Liver (tissue), 9 donors: ENCODE data around the gene PDE4D. TPM values are rescaled to one million over a fixed set of nuclear protein-coding genes. Genes with fewer than 3 reads are reported as not detected.
A peak's percentile ranks its signal among the peaks of the same experiment; 100 is the strongest.

Experiments used
- DNase-seq: peaks from one replicate; pipeline ENCODE4 v3.0.0-alpha.2; 2017; ENCODE audit warnings: low spot score
- H3K27ac ChIP-seq, 2 donors: one replicate each; pipeline ENCODE4 v1.7.0; 2013; ENCODE audit warnings: inconsistent platforms in 2 of 2, low read length in 2 of 2, control low read depth in 1 of 2, low read depth in 1 of 2, mild to moderate bottlenecking in 1 of 2
- H3K27me3 ChIP-seq, 4 donors: one replicate each; pipeline versions ENCODE4 v1.6.1 to v1.7.0; 2013; ENCODE audit warnings: low read length in 3 of 4, inconsistent platforms in 1 of 4, mild to moderate bottlenecking in 1 of 4, moderate library complexity in 1 of 4; ENCODE audit not compliant: control insufficient read depth in 4 of 4, insufficient read depth in 4 of 4
- H3K36me3 ChIP-seq, 4 donors: one replicate each; pipeline versions ENCODE4 v1.6.1 to v1.7.0; 2013; ENCODE audit warnings: low read length in 3 of 4, mild to moderate bottlenecking in 3 of 4, low read depth in 1 of 4, moderate library complexity in 1 of 4; ENCODE audit not compliant: control insufficient read depth in 4 of 4, insufficient read depth in 3 of 4
- H3K4me1 ChIP-seq, 4 donors: one replicate each; pipeline versions ENCODE4 v1.6.1 to v1.7.0; 2013; ENCODE audit warnings: low read length in 3 of 4, mild to moderate bottlenecking in 3 of 4, moderate library complexity in 1 of 4; ENCODE audit not compliant: control insufficient read depth in 4 of 4, insufficient read depth in 4 of 4
- H3K4me3 ChIP-seq, 3 donors: one replicate each; pipeline versions ENCODE4 v1.6.1 to v1.7.0; 2013; ENCODE audit warnings: low read length in 3 of 3, control low read depth in 1 of 3, low read depth in 1 of 3, mild to moderate bottlenecking in 1 of 3
- H3K9ac ChIP-seq, 2 donors: one replicate each; pipeline ENCODE4 v1.7.0; 2013; ENCODE audit warnings: low read length in 2 of 2, mild to moderate bottlenecking in 2 of 2, moderate library complexity in 2 of 2, control low read depth in 1 of 2, low read depth in 1 of 2
- H3K9me3 ChIP-seq, 4 donors: one replicate each; pipeline versions ENCODE4 v1.6.1 to v1.7.0; 2013; ENCODE audit warnings: low read length in 3 of 4; ENCODE audit not compliant: control insufficient read depth in 4 of 4
- ATF3 ChIP-seq: IDR thresholded peaks from 2 replicates; pipeline ENCODE4 v1.6.1; 2016; ENCODE audit warnings: antibody characterized with exemption
- CTCF ChIP-seq: fragments of 150-350 bp; IDR thresholded peaks from 2 replicates; pipeline ENCODE4 v1.5.1; 2017; ENCODE audit warnings: improper control_type of control experiment, low read depth, low read length; ENCODE audit not compliant: missing input control
- EGR1 ChIP-seq, 2 donors: IDR thresholded peaks; 2 replicates each; pipeline ENCODE4 v1.6.1; 2016 to 2018; ENCODE audit warnings: antibody characterized with exemption in 2 of 2, low read depth in 2 of 2
- FOXA1 ChIP-seq: IDR thresholded peaks from 2 replicates; pipeline ENCODE4 v1.6.1; 2016; ENCODE audit warnings: antibody characterized with exemption
- FOXA2 ChIP-seq: IDR thresholded peaks from 2 replicates; pipeline ENCODE4 v1.6.1; 2016; ENCODE audit warnings: antibody characterized with exemption
- GABPA ChIP-seq, 2 donors: IDR thresholded peaks in 1 of 2; conservative IDR thresholded peaks in 1 of 2; 2 replicates each; pipeline ENCODE4 v1.6.1; 2016; ENCODE audit warnings: antibody characterized with exemption in 2 of 2, mild to moderate bottlenecking in 1 of 2, moderate library complexity in 1 of 2
- HNF4A ChIP-seq, 2 donors: conservative IDR thresholded peaks; 2 replicates each; pipeline ENCODE4 v1.6.1; 2016; ENCODE audit warnings: antibody characterized with exemption in 2 of 2, mild to moderate bottlenecking in 2 of 2
- HNF4G ChIP-seq: IDR thresholded peaks from 2 replicates; pipeline ENCODE4 v1.6.1; 2016; ENCODE audit warnings: antibody characterized with exemption
- JUND ChIP-seq, 2 donors: IDR thresholded peaks; 2 replicates each; pipeline ENCODE4 v1.6.1; 2016; ENCODE audit warnings: antibody characterized with exemption in 2 of 2
- MAX ChIP-seq: IDR thresholded peaks from 2 replicates; pipeline ENCODE4 v1.6.1; 2016; ENCODE audit warnings: antibody characterized with exemption
- NR2F2 ChIP-seq: IDR thresholded peaks from 2 replicates; pipeline ENCODE4 v1.6.1; 2016; ENCODE audit warnings: antibody characterized with exemption
- RAD21 ChIP-seq, 2 donors: IDR thresholded peaks; 2 replicates each; pipeline ENCODE4 v1.6.1; 2016; ENCODE audit warnings: antibody characterized with exemption in 2 of 2, mild to moderate bottlenecking in 2 of 2
- REST ChIP-seq: IDR thresholded peaks from 2 replicates; pipeline ENCODE4 v1.6.1; 2016; ENCODE audit warnings: antibody characterized with exemption, mild to moderate bottlenecking
- SP1 ChIP-seq: IDR thresholded peaks from 2 replicates; pipeline ENCODE4 v1.6.1; 2018; ENCODE audit warnings: antibody characterized with exemption, mild to moderate bottlenecking
- ZBTB33 ChIP-seq: IDR thresholded peaks from 2 replicates; pipeline ENCODE4 v1.6.1; 2016; ENCODE audit warnings: antibody characterized with exemption
- WGBS: extraction: QIAGEN DNeasy Blood & Tissue Kit; methylation state at CpG from one replicate; pipeline ENCODE4 v1.1.7; 2013; 5-methylcytosine and 5-hydroxymethylcytosine counted together
- polyA plus RNA-seq, 2 donors: library from polyadenylated mRNA; stranded (reverse) in 1 of 2; unstranded in 1 of 2; fragments of 200-250 nt in 1 of 2; fragments of >200 nt in 1 of 2; fragmentation: Nextera tagmentation in 1 of 2; extraction: Ambion mirVana in 1 of 2; gene quantifications; one replicate each; pipeline versions ENCODE4 v1.2.1 to v1.2.3, GENCODE V29; 2013 to 2015
- total RNA-seq, 2 donors: library from RNA; depleted of rRNA; stranded (reverse); fragments of >200 nt; gene quantifications; one replicate each; pipeline ENCODE4 v1.2.3, GENCODE V29; 2014
- donor health status: healthy.
- donor health status: healthy.
- donor health status: healthy.
- donor health status: healthy.
- donor health status: healthy.

PDE4D gene
- total and polyA plus RNA-seq, 4 donors: 0.67 to 11.9 (median 6.5) TPM

GRCh38 chr5:59583151-59583809 lies 310.2 kb downstream of the PDE4D start:
- H3K4me1 ChIP-seq: peaks cover 0 to 8% (median 0%) of the 10 kb centered on the region in 4 donors
- 44% methylated on average over 2 of the region's 2 CpGs for WGBS
- H3K27me3 ChIP-seq: peaks cover 0 to 3% (median 0%) of the 10 kb centered on the region in 4 donors
- DNase-seq: no peak
- TF ChIP-seq FOXA1 (no peak), RAD21 (IDR thresholded peaks at IDR 0.05) (no peak), HNF4A (conservative IDR thresholded peaks at IDR 0.05) (peak in 1 of 2 donors; percentile 22), EGR1 (IDR thresholded peaks at IDR 0.05; ENCODE audit: low read depth in 2 of 2) (no peak)
- no peak overlapping the region for H3K9ac ChIP-seq
- no peak overlapping the region for H3K4me3 ChIP-seq
- H3K9me3 ChIP-seq: no peaks in the 10 kb centered on the region
- no peak overlapping the region for H3K27ac ChIP-seq
- H3K36me3 ChIP-seq: no peaks in the 10 kb centered on the region

GRCh38 chr5:59582746-59583145 lies 310.8 kb downstream of the PDE4D start:
- peaks cover 0 to 5% (median 0%) of the 10 kb centered on the region in 4 donors for H3K4me1 ChIP-seq
- H3K27ac ChIP-seq: no peak overlapping the region
- H3K4me3 ChIP-seq: no peak overlapping the region
- no peaks in the 10 kb centered on the region for H3K36me3 ChIP-seq
- H3K27me3 ChIP-seq: peaks cover 0 to 3% (median 0%) of the 10 kb centered on the region in 4 donors
- DNase-seq: no peak
- no peaks in the 10 kb centered on the region for H3K9me3 ChIP-seq
- no peak overlapping the region for H3K9ac ChIP-seq
- TF ChIP-seq RAD21 (IDR thresholded peaks at IDR 0.05) (peak in 1 of 2 donors; percentile 3), REST (no peak), MAX (no peak)

- Histone ChIP-seq H3K9me3 (no peaks in the 10 kb centered on the region), H3K9ac (no peak overlapping the region), H3K27ac (no peak overlapping the region), H3K36me3 (no peaks in the 10 kb centered on the region), H3K27me3 (no peaks in the 10 kb centered on the region), H3K4me1 (no peaks in the 10 kb centered on the region), H3K4me3 (no peak overlapping the region)
- WGBS: 92% methylated on average over 1 of the region's 1 CpG
- no peak for DNase-seq
- no peak for TF ChIP-seq EGR1 (IDR thresholded peaks at IDR 0.05; ENCODE audit: low read depth in 2 of 2)
- TF ChIP-seq GABPA (IDR thresholded peaks at IDR 0.05 in 1 of 2, conservative IDR thresholded peaks at IDR 0.05 in 1 of 2): no peak
- no peak for TF ChIP-seq ATF3
- TF ChIP-seq ZBTB33: no peak
- no peak for TF ChIP-seq SP1
- no peak for TF ChIP-seq REST
- no peak for TF ChIP-seq HNF4A (conservative IDR thresholded peaks at IDR 0.05)
- TF ChIP-seq MAX: no peak
- TF ChIP-seq NR2F2: no peak
- no peak for TF ChIP-seq FOXA2
- TF ChIP-seq RAD21 (IDR thresholded peaks at IDR 0.05): no peak
- no peak for TF ChIP-seq HNF4G
- TF ChIP-seq JUND (IDR thresholded peaks at IDR 0.05): no peak
- no peak for TF ChIP-seq CTCF
Measured at GRCh38 chr5:59579824-59580167, 313.7 kb downstream of the PDE4D start.
